HFF-Myc (cell line): ENCODE results near the gene GNG11.

Source experiments
- DNase-seq: peaks from one replicate; pipeline ENCODE4 v3.0.0-alpha.2; 2011; ENCODE audit warnings: low read depth; ENCODE audit errors: extremely low read depth
- H3K4me3 ChIP-seq: replicated peaks from 2 replicates; pipeline ENCODE4 v1.5.1; 2011; ENCODE audit warnings: low read depth, mild to moderate bottlenecking, control low read depth, low read length
- CTCF ChIP-seq: IDR thresholded peaks from 2 replicates; pipeline ENCODE4 v1.5.1; 2012; ENCODE audit warnings: mild to moderate bottlenecking, low read depth, low read length, control low read depth; ENCODE audit errors: missing control alignments

Gene GNG11

DNA sequence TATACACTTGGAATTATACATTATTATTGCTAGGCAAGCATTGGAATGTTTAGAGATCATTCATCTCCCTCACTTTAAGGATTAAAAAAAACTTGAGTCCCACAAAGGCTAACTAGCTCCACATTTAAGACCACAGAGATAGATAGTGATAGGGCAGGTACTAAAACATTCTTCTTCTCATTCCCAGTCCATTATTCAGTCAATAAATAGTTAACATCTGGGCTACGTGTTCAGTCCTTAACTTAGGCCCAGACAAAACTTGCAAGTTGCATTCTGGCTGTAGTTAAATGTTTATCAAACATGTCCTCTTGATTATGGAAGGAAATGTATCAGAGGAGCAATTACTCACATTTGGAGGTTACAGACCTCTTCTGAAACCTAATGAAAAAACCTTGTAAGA is 2.4 kb downstream of the GNG11 start:
- TF ChIP-seq CTCF: no peak
- peak overlapping the region; percentile 69 for H3K4me3 ChIP-seq
- no peak for DNase-seq

DNA sequence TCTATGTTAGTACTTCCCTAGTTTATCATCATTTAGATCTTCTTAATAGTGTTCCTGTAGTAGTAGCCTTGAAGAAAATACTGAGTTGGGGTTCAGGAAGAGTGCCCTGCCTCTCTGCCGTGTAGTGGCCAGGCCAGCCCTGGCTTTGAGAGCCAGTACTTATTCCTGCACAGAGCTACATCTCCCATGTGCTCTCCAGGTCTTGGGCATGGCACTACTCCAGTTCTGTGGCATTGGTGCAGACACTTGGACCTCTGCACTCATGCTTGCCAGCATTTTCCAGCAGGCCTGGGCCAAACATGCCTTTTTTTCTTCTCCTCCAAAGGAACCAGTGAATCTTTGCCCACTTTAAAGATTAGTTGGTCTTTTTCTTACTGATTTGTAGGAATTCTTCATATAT is 5.3 kb downstream of the GNG11 start:
- no peak for TF ChIP-seq CTCF
- DNase-seq: no peak
- H3K4me3 ChIP-seq: no peak overlapping the region

DNA sequence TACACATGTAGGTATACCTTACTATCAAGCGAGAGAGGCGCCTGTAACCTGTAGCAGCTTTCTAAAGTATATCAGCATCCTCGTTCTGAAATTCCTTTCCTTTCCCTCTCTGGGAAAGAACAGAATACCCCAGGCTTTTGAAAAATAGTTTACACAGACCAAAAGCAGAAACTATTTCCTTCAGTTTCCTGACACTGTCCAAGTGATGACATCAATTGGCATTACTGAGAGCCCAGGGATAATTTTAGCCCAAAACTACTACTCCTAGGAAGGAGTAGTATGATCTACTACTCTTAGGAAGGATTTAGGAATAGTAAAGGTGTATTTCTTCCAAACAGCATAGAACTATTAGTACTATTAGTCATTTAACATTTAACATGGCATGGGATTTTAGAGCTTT is 6.0 kb downstream of the GNG11 start:
- no peak overlapping the region for H3K4me3 ChIP-seq
- TF ChIP-seq CTCF: no peak
- DNase-seq: no peak

DNA sequence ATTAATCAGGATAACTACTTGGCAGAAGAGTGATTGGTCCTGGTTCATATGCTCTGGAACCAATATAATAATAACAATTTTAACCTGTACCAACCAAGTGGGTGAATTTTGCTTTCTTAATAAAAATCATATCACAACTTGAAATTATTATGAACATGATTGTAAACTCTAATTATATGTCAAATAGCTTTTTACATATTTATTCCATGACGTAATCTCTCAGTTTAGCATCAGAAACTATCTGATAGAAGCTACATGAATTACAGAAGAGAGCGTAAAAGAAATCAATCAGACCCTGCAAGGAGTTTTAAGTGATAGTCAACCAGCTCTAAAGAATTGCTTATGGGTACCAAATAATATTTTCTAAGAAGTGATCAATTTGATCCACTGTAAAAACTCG is 10.1 kb downstream of the GNG11 start:
- H3K4me3 ChIP-seq: no peak overlapping the region
- no peak for DNase-seq
- no peak for TF ChIP-seq CTCF

DNA sequence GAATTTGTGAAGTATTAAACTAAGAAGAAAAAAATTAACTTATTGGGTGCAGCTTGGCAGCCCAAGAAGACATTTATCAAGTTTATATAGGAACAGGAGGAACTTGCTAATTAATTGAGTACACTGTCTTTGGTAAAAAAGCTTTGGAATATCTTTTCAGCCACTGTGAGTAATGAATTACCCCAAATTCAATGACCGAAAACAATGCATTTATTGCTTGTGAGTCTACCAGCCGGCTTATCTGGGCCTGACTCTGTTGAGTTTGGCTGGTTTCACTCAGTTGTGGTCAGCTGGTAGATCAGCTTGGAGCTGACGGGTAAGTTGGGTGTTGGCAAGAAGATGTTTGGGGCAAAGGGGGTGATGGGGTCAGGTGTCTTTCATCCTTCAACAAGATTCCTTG is 11.6 kb downstream of the GNG11 start:
- TF ChIP-seq CTCF: no peak
- DNase-seq: no peak
- no peak overlapping the region for H3K4me3 ChIP-seq

DNA sequence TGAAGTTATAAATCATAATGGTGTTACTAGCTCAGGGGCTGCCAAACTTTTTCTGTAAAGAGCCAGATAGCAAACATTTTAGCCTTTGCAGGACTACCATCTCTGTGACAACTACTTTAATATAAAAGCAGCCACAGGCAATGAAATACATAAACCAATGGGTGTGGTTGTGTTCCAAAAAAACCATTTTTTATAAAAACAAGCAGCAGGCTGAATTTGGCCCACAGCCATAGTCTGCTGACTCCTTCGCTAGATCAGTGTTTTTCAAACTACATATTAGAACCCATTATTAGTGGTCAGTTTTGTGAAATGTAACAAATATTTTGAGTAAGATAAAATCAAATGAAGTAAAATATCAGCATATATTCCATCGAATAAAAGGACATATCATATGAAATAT is 13.6 kb downstream of the GNG11 start:
- no peak for DNase-seq
- H3K4me3 ChIP-seq: no peak overlapping the region
- no peak for TF ChIP-seq CTCF

- DNase-seq: no peak
- TF ChIP-seq CTCF: no peak
- no peak overlapping the region for H3K4me3 ChIP-seq
Measured at GRCh38 chr7:93937818-93938217, 16.3 kb downstream of the GNG11 start.
